ENCODE measurements around the gene DLG2.
"Not testable (repeated sequence)": the region's sequence is repeated elsewhere in the genome, so short reads cannot be mapped to it uniquely, and the experiment has no call there.

DLG2 gene

GRCh38 chr11:85438328-85438727 lies 188.8 kb downstream of the DLG2 start:
- no peak for DNase-seq

DNA sequence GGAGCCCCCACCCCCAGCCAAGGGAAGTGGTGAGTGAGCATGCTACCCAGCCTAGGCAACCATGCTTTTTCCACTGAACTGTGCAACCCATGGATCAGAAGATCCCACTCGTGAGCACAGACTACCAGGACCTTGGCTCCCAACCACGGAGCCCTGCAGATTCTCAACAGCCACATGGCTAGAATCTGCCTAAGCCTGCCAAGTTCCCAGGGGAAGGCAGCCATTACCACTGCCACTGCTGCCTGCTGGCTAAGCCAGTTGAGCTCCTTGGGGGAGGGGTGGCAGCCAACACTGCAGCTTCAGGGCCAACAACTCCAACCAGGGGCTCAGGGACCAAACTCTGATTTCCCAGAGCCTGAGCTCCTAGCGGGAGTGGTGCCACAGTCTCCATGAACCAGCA lies 195.8 kb downstream of the DLG2 start:
- no peak for DNase-seq

GRCh38 chr11:85423794-85424193 lies 203.3 kb downstream of the DLG2 start:
- DNase-seq, result no peak

DNA sequence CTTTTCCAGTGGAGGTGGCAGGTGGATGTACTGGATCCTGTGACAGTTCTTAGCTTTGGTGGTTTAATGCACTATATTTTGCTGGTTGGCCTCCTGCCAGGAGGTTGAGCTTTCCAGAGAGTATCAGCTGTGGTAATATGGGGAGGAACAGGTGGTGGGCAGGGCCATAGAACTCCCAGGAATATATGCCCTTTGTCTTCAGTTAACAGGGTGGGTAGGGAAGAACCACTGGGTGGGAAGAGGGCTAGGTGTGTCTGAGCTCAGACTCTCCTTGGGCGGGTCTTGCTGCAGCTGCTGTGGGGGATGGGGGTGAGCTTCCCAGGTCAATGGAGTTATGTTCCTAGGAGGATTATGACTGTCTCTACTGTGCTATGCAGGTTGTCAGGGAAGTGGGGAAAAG lies 203.8 kb downstream of the DLG2 start:
- no peak for DNase-seq

DNA sequence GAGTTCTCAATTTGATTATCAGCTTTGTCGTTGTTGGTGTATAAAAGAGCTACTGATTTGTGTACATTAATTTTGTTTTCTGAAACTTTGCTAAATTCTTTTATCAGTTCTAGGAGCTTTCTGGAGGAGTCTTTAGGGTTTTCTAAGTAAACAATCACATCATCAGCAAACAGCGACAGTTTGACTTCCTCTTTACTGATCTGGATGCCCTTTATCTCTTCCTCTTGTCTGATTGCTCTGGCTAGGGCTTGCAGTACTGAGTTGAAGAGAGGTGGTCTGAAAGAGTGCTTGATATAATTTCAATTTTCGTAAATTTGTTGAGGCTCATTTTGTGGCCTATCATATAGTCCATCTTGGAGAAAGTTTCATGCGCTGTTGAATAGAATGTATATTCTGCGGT lies 213.0 kb downstream of the DLG2 start:
- no peak for DNase-seq

GRCh38 chr11:85407648-85408047 lies 219.5 kb downstream of the DLG2 start:
- no peak for DNase-seq

GRCh38 chr11:85406841-85407240 lies 220.3 kb downstream of the DLG2 start:
- no peak for DNase-seq

DNA sequence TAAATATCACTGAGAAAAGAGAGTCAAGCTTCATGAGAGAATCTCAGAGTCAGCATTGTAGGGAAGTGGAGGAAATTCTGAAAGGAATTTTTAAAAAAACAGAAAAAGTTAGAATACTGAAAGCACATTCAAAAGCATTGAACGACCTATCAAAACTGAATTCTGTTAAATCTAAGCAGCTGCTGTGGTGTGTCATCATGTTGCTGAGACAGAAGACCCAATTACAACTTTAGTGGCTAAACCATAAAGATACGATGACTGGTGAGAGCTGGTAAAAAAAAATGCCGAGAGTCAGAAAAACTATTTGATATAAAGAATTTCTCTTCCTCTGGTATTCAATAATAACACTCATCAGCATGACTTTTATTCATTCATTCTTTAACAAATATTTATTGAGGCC lies 220.8 kb downstream of the DLG2 start:
- DNase-seq, result no peak

DNA sequence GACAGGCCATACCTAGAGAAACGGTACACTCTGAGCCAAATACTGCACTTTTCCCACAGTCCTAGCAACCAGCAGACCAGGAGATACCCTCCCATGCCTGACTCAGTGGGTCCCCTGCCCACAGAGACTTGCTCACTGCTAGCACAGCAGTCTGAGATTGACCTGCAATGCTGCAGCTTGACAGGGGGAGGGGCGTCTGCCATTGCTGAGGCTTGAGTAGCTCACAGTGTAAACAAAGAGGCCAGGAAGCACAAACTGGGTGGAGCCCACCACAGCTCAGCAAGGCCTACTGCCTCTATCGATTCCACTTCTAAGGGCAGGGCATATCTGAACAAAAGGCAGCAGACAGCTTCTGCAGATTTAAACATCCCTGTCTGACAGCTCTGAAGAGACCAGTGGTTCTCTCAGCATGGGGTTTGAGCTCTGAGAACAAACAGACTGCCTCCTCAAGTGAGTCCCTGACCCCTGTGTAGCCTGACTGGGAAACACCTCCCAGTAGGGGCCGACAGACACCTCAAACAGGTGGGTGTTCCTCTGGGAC lies 231.6 kb downstream of the DLG2 start:
- DNase-seq, result not testable (repeated sequence)

- DNase-seq, result no peak
Observed at GRCh38 chr11:85394283-85394682, 232.9 kb downstream of the DLG2 start.

DNA sequence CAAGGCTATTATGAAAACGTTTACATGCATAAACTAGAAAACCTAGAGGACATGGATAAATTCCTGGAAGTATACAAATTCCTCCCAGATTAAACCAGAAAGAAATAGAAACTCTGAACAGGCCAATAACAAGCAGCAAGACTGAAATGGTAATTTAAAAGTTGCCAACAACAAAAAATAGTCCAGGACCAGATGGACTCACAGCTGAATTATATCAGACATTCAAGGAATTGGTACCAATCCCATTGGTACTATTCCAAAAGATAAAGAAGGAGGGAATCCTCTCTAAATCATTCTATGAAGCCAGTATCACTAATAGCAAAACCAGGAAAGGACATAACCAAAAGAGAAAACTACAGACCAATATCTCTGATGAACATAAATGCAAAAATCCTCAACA lies 236.0 kb downstream of the DLG2 start:
- DNase-seq, result no peak

GRCh38 chr11:85385547-85385946 lies 241.6 kb downstream of the DLG2 start:
- no peak for DNase-seq

DNA sequence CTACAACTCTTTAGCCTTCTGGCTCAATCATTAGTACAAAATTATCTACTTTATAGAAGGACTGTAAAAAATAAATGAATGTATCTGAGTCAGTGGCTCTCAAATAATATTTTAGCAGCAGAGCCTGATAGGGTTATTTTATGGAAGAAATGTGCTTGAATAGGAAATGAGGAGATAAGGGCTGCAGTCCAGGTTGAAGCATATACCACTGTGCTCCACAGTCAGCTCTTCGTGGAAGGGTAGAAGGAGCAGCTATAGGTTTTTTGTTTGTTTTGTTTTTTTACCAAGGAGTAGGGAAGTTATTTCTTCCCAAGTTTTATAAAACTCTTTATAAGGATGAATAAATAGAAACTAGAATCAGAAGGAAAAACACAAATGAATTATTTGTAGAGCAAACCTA lies 242.0 kb downstream of the DLG2 start:
- no peak for DNase-seq

DNA sequence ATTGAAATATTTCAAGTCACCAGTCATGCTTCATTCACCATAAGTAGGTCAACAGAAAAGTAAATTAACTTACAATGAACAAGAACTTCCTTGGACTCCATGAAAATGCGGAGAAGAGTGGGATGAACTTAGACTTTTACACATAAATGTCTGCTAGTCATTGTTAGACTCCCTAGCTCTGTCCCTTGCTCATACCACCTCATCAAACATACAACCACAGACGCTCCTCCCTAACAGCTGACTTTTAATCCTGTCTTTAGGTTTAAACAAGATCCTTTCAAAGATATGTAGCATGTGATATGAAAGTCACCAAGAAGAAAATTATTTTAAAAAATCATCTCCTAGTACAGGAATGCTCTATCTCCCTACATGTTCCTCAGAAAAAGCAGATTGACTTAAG lies 248.1 kb downstream of the DLG2 start:
- no peak for DNase-seq

DNA sequence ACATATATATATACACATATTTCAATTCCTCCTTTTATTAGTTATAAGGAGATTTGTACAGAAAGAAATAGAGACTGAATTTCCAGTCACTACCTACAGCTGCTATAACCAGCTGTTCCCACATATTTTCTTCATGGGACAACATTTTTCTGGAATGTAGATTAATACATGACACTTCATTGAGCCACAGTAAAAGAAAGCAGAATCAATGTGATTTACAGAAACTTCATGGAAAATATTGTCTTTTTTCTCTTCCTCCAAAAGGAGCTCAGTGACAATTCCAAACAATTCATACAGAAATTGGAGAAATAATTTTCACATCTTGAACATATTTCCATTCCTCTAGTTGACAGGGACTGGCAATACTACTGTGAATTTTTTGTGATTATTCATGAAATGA lies 249.2 kb downstream of the DLG2 start:
- DNase-seq, result no peak

GRCh38 chr11:85359859-85360258 lies 267.3 kb downstream of the DLG2 start:
- no peak for DNase-seq

DNA sequence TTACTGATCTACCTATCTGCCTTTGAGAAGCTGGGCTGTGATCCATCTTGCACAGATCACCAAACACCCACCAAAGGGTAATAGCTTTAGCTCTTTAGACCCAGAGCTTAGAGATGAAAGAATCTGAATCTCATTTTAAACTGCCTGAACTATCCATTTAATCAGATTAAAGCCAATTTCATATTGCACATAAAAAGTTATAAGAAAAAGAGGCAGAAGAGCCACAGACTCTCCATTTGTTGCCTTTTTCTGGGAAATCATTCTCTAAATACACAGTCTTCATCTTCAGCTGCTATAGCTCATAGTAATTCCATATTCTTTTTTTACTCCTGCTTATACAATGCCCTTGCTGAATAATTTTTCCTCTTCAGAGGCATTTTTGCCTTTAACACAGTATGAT lies 271.2 kb downstream of the DLG2 start:
- no peak for DNase-seq

GRCh38 chr11:85349539-85349938 lies 277.6 kb downstream of the DLG2 start:
- DNase-seq, result not testable (repeated sequence)

GRCh38 chr11:85348945-85349344 lies 278.2 kb downstream of the DLG2 start:
- DNase-seq, result no peak

- DNase-seq, result no peak
Observed at GRCh38 chr11:85347291-85347690, 279.9 kb downstream of the DLG2 start.

DNA sequence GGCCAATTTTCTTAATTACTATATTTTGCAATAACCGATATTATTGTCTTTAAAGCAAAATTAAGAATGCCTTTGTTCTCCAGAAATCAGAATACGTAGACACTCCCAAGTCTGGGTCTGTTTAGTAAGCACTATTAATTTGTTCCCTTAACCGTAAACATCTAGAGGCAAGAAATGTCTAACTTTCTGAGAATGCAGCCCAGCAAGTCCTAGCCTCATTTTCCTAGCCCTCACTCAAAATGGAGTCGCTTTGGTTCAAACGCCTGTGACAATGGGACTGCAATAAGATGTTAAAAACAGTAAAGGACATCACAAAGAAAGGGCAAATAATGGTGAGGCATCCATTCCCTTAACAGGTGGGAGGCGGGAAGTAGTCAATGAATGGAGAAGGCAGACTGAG lies 280.7 kb downstream of the DLG2 start:
- DNase-seq, result no peak

- DNase-seq, result not testable (repeated sequence)
Observed at GRCh38 chr11:85340846-85341245, 286.3 kb downstream of the DLG2 start.

DNA sequence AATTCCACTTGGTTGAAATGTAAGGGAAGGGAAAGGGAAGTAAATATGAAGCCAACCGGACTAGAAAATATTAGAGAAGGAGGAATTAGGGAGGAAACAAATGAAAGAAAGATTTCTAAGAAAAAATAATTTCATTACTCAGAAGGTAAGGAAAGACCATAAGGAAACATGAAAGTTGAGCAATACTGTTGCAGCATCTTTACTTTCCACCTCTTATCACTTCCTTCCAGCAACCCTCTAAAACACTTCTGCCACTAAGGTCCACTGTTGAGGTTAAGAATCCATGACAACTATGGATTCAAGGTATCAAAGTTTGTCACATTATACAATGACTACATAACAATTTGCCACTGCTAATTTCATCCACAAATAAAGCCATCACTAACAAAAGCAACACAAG lies 308.6 kb downstream of the DLG2 start:
- no peak for DNase-seq

DNA sequence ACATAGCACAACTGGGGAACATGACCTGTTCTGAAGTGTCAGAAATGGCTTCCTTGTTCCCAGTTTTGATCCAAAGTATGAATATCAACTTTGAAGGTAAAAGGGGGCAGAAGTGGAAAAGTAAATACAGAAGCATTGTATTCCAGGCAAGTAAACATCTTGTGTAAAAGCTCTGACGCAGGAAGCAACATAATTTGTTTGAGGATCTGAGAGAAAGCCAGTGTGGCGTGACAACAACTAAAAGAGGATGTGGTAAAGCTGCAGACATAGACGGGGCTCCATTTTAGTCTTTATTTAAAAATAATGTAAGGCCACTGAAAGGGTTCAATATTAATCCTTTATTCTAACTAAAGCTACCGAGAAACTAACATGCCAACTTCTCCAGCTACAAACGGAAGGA lies 310.2 kb downstream of the DLG2 start:
- DNase-seq, result no peak

DNA sequence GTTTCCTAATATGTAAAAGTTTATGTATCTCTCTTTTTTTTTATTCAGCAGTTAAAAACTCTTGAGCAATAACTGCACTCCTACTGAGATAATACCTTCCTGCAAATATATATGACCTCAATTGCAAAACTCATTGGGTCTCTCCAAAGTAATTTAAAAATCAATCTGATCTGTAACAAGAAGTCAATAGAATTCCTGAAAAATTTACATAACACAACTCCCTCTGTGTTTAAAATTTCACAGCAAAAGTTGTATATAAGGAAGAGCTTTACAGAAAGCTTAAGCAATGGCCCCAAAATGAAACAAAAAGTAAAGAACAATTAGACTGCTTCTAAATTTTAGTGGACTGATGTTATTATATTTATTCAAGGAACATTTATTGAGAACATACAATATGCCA lies 313.4 kb downstream of the DLG2 start:
- DNase-seq, result no peak

DNA sequence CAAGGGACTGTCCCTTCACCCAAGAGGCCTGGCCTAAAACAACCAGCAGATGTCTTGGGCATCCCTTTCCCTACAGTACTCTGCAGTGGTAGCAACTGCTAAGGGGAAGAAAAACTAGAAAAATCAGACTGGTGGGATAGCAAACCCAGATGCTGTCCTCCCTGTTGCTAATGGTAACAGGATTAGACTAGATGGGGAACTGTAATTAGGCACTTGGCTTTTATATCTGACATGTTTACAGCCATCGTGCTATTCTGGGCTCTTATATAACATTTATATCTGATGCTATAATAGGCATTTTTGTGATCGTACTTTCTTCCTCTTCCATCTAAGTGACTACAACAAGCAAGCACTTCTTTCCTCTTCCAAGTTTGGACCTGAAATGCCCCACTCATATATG lies 316.7 kb downstream of the DLG2 start:
- DNase-seq, result no peak
